BLaER1 treated with 17β-estradiol and CSF1 and Interleukin-3, amounts not matched to agents 10 nM and 100 nM (cell line): ENCODE measurements around the gene NEURL1.

Experiments
- H3K27ac ChIP-seq, 11 experiments: shearing (Covaris generic); formaldehyde crosslinking; 2 replicates each; pipeline ENCODE4 v1.8.1; 2022
- H3K27me3 ChIP-seq, 11 experiments: shearing (Covaris generic); formaldehyde crosslinking; 2 replicates each; pipeline ENCODE4 v1.8.1; 2022
- H3K36me3 ChIP-seq, 11 experiments: shearing (Covaris generic); formaldehyde crosslinking; 2 replicates each; pipeline ENCODE4 v1.8.1; 2022
- H3K4me1 ChIP-seq, 10 experiments: shearing (Covaris generic); formaldehyde crosslinking; 2 replicates each; pipeline ENCODE4 v1.8.1; 2022
- H3K4me2 ChIP-seq, 11 experiments: shearing (Covaris generic); formaldehyde crosslinking; 2 replicates each; pipeline ENCODE4 v1.8.1; 2022
- H3K4me3 ChIP-seq, 10 experiments: shearing (Covaris generic); formaldehyde crosslinking; 2 replicates each; pipeline ENCODE4 v1.8.1; 2022
- H3K9ac ChIP-seq, 11 experiments: shearing (Covaris generic); formaldehyde crosslinking; 2 replicates each; pipeline ENCODE4 v1.8.1; 2022
- H3K9me3 ChIP-seq, 11 experiments: shearing (Covaris generic); formaldehyde crosslinking; replicated peaks in 1 of 11; 2 replicates each; pipeline ENCODE4 v1.8.1; 2022
- H4K20me1 ChIP-seq, 11 experiments: shearing (Covaris generic); formaldehyde crosslinking; 2 replicates each; pipeline ENCODE4 v1.8.1; 2022
- Cebpa-rat ChIP-seq, 11 experiments: shearing (Covaris generic); IDR thresholded peaks; 2 replicates each; pipeline ENCODE4 v1.8.1; 2022

The NEURL1 gene

DNA sequence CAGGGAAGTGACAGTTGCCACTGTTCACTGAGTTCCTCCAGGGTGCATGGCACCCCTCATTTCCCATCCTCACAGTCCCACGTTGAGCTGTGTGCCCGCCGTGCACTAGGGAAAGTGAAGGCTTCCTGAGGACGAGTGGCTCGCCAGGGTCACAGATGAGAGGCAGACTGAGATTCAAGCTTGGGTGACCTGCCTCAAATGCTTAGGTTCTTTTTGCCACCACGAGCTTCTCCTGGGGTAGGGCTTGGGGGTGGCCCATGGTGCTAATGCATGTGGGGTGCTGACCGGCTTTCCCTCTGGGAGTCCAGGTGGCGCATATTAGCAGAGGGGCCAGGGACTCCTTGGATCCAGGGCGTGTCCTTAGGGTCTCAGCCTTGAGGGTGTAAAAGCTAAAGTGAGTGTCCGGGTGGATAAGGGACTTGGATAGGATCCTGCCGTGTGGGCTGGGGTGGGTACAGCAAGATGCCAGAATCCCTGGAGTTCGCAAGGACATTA, 43.3 kb upstream of the NEURL1 start:
- Histone ChIP-seq H3K9ac (peak overlapping the region; percentile 79 to 88 (median 83)), H3K9me3 (no peaks in the 10 kb centered on the region), H3K4me1 (peaks cover 55 to 77% (median 71%) of the 10 kb centered on the region in 10 experiments), H3K4me3 (peak overlapping the region; percentile 73 to 94 (median 82); a peak in 18 of 20 replicates), H3K36me3 (peaks cover 44 to 56% (median 49%) of the 10 kb centered on the region in 11 experiments), H4K20me1 (peaks cover 3 to 56% (median 50%) of the 10 kb centered on the region in 11 experiments; a peak in 21 of 22 replicates), H3K27me3 (no peaks in the 10 kb centered on the region), H3K4me2 (peak overlapping the region; percentile 93 to 100 (median 97)), H3K27ac (peak overlapping the region; percentile 0 to 84 (median 76); a peak in 18 of 22 replicates)
- no peak for TF ChIP-seq Cebpa-rat (IDR thresholded peaks at IDR 0.05)

DNA sequence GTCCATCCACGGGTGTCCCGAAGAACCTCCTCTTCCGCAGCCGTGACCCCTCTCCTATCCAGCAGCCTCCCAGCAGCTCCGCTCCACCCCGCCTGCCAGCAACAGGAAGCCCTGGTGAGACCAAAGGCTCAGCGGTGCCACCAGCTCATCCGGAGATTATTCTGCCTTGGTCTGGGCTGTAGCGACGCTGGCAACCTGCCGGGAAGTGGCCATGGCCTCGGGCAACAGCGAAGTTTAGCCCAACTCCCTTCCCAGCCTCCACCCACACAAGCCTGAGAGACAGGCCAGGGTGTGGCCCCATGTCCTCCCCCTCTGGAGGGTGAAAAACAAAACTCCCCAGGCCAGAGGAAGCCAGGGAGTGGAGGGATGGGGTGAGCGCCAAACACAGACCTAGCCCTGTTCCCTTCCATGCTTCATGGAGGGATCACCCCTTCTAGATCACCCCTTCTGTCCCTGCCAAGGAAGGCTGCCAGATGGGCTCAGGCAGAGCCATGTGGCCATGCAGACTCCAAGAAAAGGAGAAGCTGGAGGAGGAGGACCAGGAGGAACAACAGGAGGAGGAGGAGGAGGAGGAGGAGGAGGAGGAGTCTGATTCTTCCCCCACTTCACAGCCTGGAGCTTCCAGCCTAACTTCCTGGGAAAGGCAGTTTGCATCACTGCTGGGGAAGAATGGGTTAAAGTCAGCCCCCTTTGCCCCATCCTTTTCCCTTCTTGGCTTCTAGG, 42.3 kb upstream of the NEURL1 start:
- peak overlapping the region; percentile 51 to 84 (median 76); a peak in 21 of 22 replicates for H3K27ac ChIP-seq
- H3K4me2 ChIP-seq = peak overlapping the region; percentile 93 to 100 (median 97)

DNA sequence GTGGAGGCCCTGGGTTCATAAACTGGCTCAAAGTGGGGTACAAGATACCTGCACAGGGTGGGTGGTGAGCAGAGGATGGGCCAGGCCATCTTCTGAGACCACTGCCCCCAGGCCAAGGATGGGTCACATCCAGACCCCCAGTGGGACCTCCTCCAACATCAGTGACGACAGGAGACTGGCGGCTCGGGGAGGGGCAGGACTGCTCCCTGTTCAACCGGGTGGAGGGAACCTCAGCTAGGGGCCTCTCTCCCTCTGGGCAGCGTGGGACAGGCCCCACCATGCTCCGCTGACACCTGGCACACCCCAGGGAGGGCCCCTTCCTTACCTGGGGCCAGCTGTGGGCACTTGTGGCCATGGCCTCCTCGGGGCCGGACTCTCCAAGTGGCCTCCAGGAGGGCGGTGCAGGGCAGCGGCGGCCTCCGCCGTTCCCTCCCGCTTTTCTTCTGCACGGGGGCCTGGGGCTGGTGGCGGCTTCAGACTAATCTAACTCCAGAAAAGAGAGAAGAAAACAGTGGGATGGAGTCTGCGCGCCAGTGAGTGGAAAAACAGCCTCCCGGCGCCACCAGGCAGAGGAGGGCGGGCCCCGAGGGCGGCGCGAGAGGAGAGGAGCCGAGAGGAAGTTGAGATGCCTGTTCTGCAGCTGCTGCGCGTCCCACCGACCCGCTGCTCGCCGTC, 41.5 kb upstream of the NEURL1 start, which contains the start of gene CALHM2:
CALHM2 (minus strand) TSS at position 540 of the 675 bp plus-strand sequence. CDS start 2,429 bp downstream, outside the sequence.
- Histone ChIP-seq H3K9me3 (no peaks in the 10 kb centered on the region), H3K27me3 (no peaks in the 10 kb centered on the region), H4K20me1 (peaks cover 3 to 39% (median 35%) of the 10 kb centered on the region in 11 experiments; a peak in 21 of 22 replicates), H3K9ac (peak within 1 kb of the TSS; percentile 79 to 88 (median 83)), H3K4me1 (peaks cover 56 to 73% (median 64%) of the 10 kb centered on the region in 10 experiments), H3K36me3 (peaks cover 27 to 39% (median 31%) of the 10 kb centered on the region in 11 experiments), H3K27ac (peak within 1 kb of the TSS; percentile 51 to 84 (median 76); a peak in 21 of 22 replicates), H3K4me2 (peak within 1 kb of the TSS; percentile 93 to 100 (median 97)), H3K4me3 (peak within 1 kb of the TSS; percentile 73 to 94 (median 82))
- TF ChIP-seq Cebpa-rat (IDR thresholded peaks at IDR 0.05) = no peak

More for the DNA sequence above, 42.3 kb upstream of the NEURL1 start:
- H3K9me3 ChIP-seq = no peaks in the 10 kb centered on the region
- peak overlapping the region; percentile 79 to 88 (median 83) for H3K9ac ChIP-seq
- H3K36me3 ChIP-seq = peaks cover 34 to 46% (median 38%) of the 10 kb centered on the region in 11 experiments
- H4K20me1 ChIP-seq = peaks cover 3 to 46% (median 40%) of the 10 kb centered on the region in 11 experiments; a peak in 21 of 22 replicates
- H3K4me3 ChIP-seq = peak overlapping the region; percentile 73 to 94 (median 82)
- TF ChIP-seq Cebpa-rat (IDR thresholded peaks at IDR 0.05) = no peak
- H3K27me3 ChIP-seq = no peaks in the 10 kb centered on the region
- peaks cover 55 to 69% (median 66%) of the 10 kb centered on the region in 10 experiments for H3K4me1 ChIP-seq

GRCh38 chr10:103452506-103453230, 40.8 kb upstream of the NEURL1 start:
- H3K4me2 ChIP-seq = peak overlapping the region; percentile 93 to 100 (median 97)

DNA sequence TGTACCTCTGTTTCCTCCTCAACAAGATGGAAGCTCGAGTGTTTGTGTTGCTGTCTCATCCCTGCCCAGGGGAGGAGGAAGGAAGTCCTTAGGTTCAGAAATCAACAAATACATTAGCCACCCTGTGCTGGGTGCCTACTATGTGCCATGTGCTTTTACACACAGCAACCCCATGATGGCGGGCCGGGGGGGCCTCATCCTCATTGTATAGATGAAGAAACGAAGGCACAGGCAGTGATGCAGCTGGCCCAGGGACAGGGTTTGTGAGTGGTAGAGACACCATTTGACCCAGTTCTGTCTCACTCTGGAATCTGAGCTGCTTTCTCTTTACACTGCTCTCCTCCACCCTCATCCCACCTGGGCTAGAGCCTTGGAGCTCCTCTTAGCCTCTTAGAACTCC, 39.5 kb upstream of the NEURL1 start:
- peaks cover 3 to 18% (median 15%) of the 10 kb centered on the region in 11 experiments; a peak in 19 of 22 replicates for H4K20me1 ChIP-seq
- H3K4me2 ChIP-seq = peak overlapping the region in 8 of 11 experiments; percentile 8 to 100 (median 74); a peak in 12 of 22 replicates
- no peak overlapping the region for H3K9ac ChIP-seq
- no peak overlapping the region for H3K4me3 ChIP-seq
- no peaks in the 10 kb centered on the region for H3K9me3 ChIP-seq
- TF ChIP-seq Cebpa-rat (IDR thresholded peaks at IDR 0.05) = no peak
- H3K36me3 ChIP-seq = peaks cover 7 to 18% (median 13%) of the 10 kb centered on the region in 11 experiments; a peak in 21 of 22 replicates
- H3K4me1 ChIP-seq = peaks cover 44 to 73% (median 65%) of the 10 kb centered on the region in 10 experiments
- no peak overlapping the region; a peak in 1 of 22 replicates for H3K27ac ChIP-seq
- no peaks in the 10 kb centered on the region for H3K27me3 ChIP-seq

More at GRCh38 chr10:103452506-103453230, 40.8 kb upstream of the NEURL1 start:
- no peaks in the 10 kb centered on the region for H3K27me3 ChIP-seq
- peaks cover 52 to 73% (median 64%) of the 10 kb centered on the region in 10 experiments for H3K4me1 ChIP-seq
- H3K9ac ChIP-seq = peak overlapping the region; percentile 79 to 88 (median 83)
- H4K20me1 ChIP-seq = peaks cover 3 to 32% (median 28%) of the 10 kb centered on the region in 11 experiments; a peak in 20 of 22 replicates
- peak overlapping the region; percentile 33 to 84 (median 76); a peak in 21 of 22 replicates for H3K27ac ChIP-seq
- no peaks in the 10 kb centered on the region for H3K9me3 ChIP-seq
- peaks cover 20 to 32% (median 24%) of the 10 kb centered on the region in 11 experiments for H3K36me3 ChIP-seq
- H3K4me3 ChIP-seq = peak overlapping the region; percentile 73 to 94 (median 82)
- TF ChIP-seq Cebpa-rat (IDR thresholded peaks at IDR 0.05) = no peak

GRCh38 chr10:103455235-103455634, 38.3 kb upstream of the NEURL1 start:
- no peak overlapping the region for H3K4me2 ChIP-seq
- H3K27me3 ChIP-seq = no peaks in the 10 kb centered on the region
- peaks cover 41 to 73% (median 65%) of the 10 kb centered on the region in 10 experiments for H3K4me1 ChIP-seq
- no peak overlapping the region; a peak in 2 of 22 replicates for H3K27ac ChIP-seq
- no peaks in the 10 kb centered on the region for H3K9me3 ChIP-seq
- TF ChIP-seq Cebpa-rat (IDR thresholded peaks at IDR 0.05) = no peak
- no peak overlapping the region for H3K4me3 ChIP-seq
- peaks cover 0 to 6% (median 1%) of the 10 kb centered on the region in 11 experiments; a peak in 8 of 22 replicates for H3K36me3 ChIP-seq
- no peak overlapping the region for H3K9ac ChIP-seq
- H4K20me1 ChIP-seq = peaks cover 0 to 6% (median 3%) of the 10 kb centered on the region in 11 experiments; a peak in 11 of 22 replicates

DNA sequence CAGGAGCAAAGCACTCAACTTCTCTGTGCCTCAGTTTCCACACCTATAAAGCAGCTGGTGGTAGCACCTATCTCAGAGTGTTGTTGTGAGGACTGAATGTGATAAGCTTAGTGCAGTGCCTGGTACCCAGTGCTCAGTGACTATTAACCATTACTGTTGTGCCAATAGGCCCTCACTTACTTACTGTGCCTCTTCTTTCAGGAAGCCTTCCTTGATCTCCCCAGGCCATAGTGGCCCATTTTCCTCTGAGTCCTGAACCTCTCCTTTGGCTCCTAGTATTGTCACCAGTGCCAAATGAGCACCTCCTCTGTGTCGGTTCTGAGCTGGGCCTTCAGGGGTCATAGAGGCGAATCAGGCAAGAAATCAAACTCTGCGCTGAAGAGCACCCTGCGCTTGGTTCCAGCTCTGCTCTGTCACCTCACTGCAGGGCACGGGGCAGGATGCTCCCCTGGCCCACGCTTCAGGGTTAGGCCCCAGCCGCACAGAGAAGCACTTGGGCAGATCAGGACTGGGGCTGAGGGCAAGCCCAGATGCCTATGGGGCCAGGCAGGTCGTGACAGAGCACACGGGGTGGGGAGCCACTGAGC, 37.3 kb upstream of the NEURL1 start:
- Histone ChIP-seq H3K27me3 (no peaks in the 10 kb centered on the region), H4K20me1 (no peaks in the 10 kb centered on the region), H3K4me1 (peaks cover 35 to 69% (median 59%) of the 10 kb centered on the region in 10 experiments), H3K4me3 (no peak overlapping the region), H3K9ac (peak overlapping the region in 2 of 11 experiments; percentile 5 to 18; a peak in 1 of 22 replicates), H3K27ac (no peak overlapping the region), H3K36me3 (no peaks in the 10 kb centered on the region), H3K9me3 (no peaks in the 10 kb centered on the region), H3K4me2 (no peak overlapping the region)
- no peak for TF ChIP-seq Cebpa-rat (IDR thresholded peaks at IDR 0.05)
